Measurements from ENCODE around the gene ADD1.

Gene ADD1

GRCh38 chr4:2968381-2968780 lies 124.7 kb downstream of the ADD1 start:
- in situ Hi-C loops (cut with MboI; ENCODE audit: low pct_unique_long_range_greater_than_20kb, low sequenced_read_pairs): no loop called here

GRCh38 chr4:2971275-2971674 lies 127.6 kb downstream of the ADD1 start:
- no peak for DNase-seq
- in situ Hi-C loops (cut with MboI; ENCODE audit: low pct_unique_long_range_greater_than_20kb, low sequenced_read_pairs): no loop called here

More at GRCh38 chr4:2968381-2968780, 124.7 kb downstream of the ADD1 start:
- no peak for DNase-seq

GRCh38 chr4:2977211-2978088 lies 133.8 kb downstream of the ADD1 start:
- in situ Hi-C loops (cut with MboI; ENCODE audit: low pct_unique_long_range_greater_than_20kb, low sequenced_read_pairs): no loop called here
- DNase-seq: no peak

Measured in KBM-7 (cell line).